ENCODE results near the gene FBXO31. TPM values are rescaled to one million over a fixed set of nuclear protein-coding genes. Genes with fewer than 3 reads are reported as not detected.

FBXO31 gene
- total RNA-seq, 2 experiments from 2014 or later = 35.7 to 38.9 TPM

- H3K27me3 ChIP-seq (ENCODE audit: control insufficient read depth in 1 of 2, insufficient read depth in 2 of 2, low read length in 2 of 2) = no peaks in the 10 kb centered on the region
- H3K9me3 ChIP-seq (ENCODE audit: control insufficient read depth in 1 of 2, insufficient read depth in 1 of 2, low read length in 2 of 2) = no peaks in the 10 kb centered on the region
- Mint-ChIP-seq H3K27me3 (no peaks in the 10 kb centered on the region), H3K27ac (no peak overlapping the region), H3K4me3 (no peak overlapping the region), H3K4me1 (ENCODE audit: low read depth) (no peaks in the 10 kb centered on the region), H3K9me3 (no peaks in the 10 kb centered on the region), H3K36me3 (ENCODE audit: low read depth) (peaks cover 67% of the 10 kb centered on the region)
- intact Hi-C loops (cut with DNase I, micrococcal nuclease) = no loop called here
- no peak for ATAC-seq (ENCODE audit: poor library complexity)
- no peaks in the 10 kb centered on the region for H3K4me1 ChIP-seq (ENCODE audit: insufficient read depth, low read length)
- no peak overlapping the region for H3K4me3 ChIP-seq (ENCODE audit: low read length)
- H3K36me3 ChIP-seq (ENCODE audit: insufficient read depth, low read length) = peaks cover 51% of the 10 kb centered on the region
- POLR2A ChIA-PET = interaction anchor here (0.9 kb wide), 1 partner anchor 25 kb away, joined by 3 read pairs; the partner anchor contains the start of gene FBXO31
- CTCF ChIA-PET = no interaction called here
- no peak overlapping the region for H3K27ac ChIP-seq (ENCODE audit: low read depth in 1 of 2, low read length in 2 of 2)
- DNase-seq = no peak
- TF ChIP-seq CTCF (IDR thresholded peaks at IDR 0.05) = no peak
These were observed 24.9 kb downstream of the FBXO31 start for GRCh38 chr16:87358696-87359095.

GRCh38 chr16:87358250-87358649 is 25.3 kb downstream of the FBXO31 start:
- CTCF ChIA-PET = no interaction called here
- Histone ChIP-seq H3K9me3 (ENCODE audit: control insufficient read depth in 1 of 2, insufficient read depth in 1 of 2, low read length in 2 of 2) (no peaks in the 10 kb centered on the region), H3K4me3 (ENCODE audit: low read length) (no peak overlapping the region), H3K36me3 (ENCODE audit: insufficient read depth, low read length) (peaks cover 52% of the 10 kb centered on the region), H3K27me3 (ENCODE audit: control insufficient read depth in 1 of 2, insufficient read depth in 2 of 2, low read length in 2 of 2) (no peaks in the 10 kb centered on the region), H3K4me1 (ENCODE audit: insufficient read depth, low read length) (no peaks in the 10 kb centered on the region), H3K27ac (ENCODE audit: low read depth in 1 of 2, low read length in 2 of 2) (no peak overlapping the region)
- POLR2A ChIA-PET = interaction anchor here (0.9 kb wide), 1 partner anchor 25 kb away, joined by 3 read pairs; the partner anchor contains the start of gene FBXO31
- TF ChIP-seq CTCF (IDR thresholded peaks at IDR 0.05) = no peak
- Mint-ChIP-seq H3K27me3 (no peaks in the 10 kb centered on the region), H3K27ac (no peak overlapping the region), H3K4me3 (no peak overlapping the region), H3K9me3 (no peaks in the 10 kb centered on the region), H3K36me3 (ENCODE audit: low read depth) (peaks cover 63% of the 10 kb centered on the region), H3K4me1 (ENCODE audit: low read depth) (no peaks in the 10 kb centered on the region)
- DNase-seq (no peak), ATAC-seq (ENCODE audit: poor library complexity) (no peak)
- intact Hi-C loops (cut with DNase I, micrococcal nuclease) = no loop called here

- H3K27me3 Mint-ChIP-seq = no peaks in the 10 kb centered on the region
- TF ChIP-seq CTCF (IDR thresholded peaks at IDR 0.05) = no peak
- no peaks in the 10 kb centered on the region for H3K9me3 Mint-ChIP-seq
These were observed 27.1 kb downstream of the FBXO31 start for GRCh38 chr16:87356491-87356853.

More at GRCh38 chr16:87356491-87356853, 27.1 kb downstream of the FBXO31 start:
- no peak overlapping the region for H3K27ac Mint-ChIP-seq
- H3K4me1 Mint-ChIP-seq (ENCODE audit: low read depth) = no peaks in the 10 kb centered on the region
- H3K4me3 ChIP-seq (ENCODE audit: low read length) = no peak overlapping the region
- intact Hi-C loops (cut with DNase I, micrococcal nuclease) = no loop called here
- no peak for DNase-seq
- ATAC-seq (ENCODE audit: poor library complexity) = no peak
- ChIA-PET CTCF (no interaction called here), POLR2A (no interaction called here)
- peaks cover 51% of the 10 kb centered on the region for H3K36me3 Mint-ChIP-seq (ENCODE audit: low read depth)
- no peaks in the 10 kb centered on the region for H3K9me3 ChIP-seq (ENCODE audit: control insufficient read depth in 1 of 2, insufficient read depth in 1 of 2, low read length in 2 of 2)
- H3K27me3 ChIP-seq (ENCODE audit: control insufficient read depth in 1 of 2, insufficient read depth in 2 of 2, low read length in 2 of 2) = no peaks in the 10 kb centered on the region
- H3K4me1 ChIP-seq (ENCODE audit: insufficient read depth, low read length) = no peaks in the 10 kb centered on the region
- no peak overlapping the region for H3K4me3 Mint-ChIP-seq
- H3K27ac ChIP-seq (ENCODE audit: low read depth in 1 of 2, low read length in 2 of 2) = no peak overlapping the region
- peaks cover 44% of the 10 kb centered on the region for H3K36me3 ChIP-seq (ENCODE audit: insufficient read depth, low read length)

Measured in CD4-positive, alpha-beta T cell (primary cell).